HG02840 (cell line): ENCODE data around the gene ELOA.
"Not testable (repeated sequence)": the region's sequence is repeated elsewhere in the genome, so short reads cannot be mapped to it uniquely, and the experiment has no call there.

Experiments used
- ATAC-seq: cut with Tn5 transposase; IDR thresholded peaks from one replicate; pipeline ENCODE4 v1.9.1; 2021; ENCODE audit warnings: mild to moderate bottlenecking, moderate library complexity, moderate number of reproducible peaks; ENCODE audit not compliant: unreplicated experiment, low FRiP score

Gene ELOA

DNA sequence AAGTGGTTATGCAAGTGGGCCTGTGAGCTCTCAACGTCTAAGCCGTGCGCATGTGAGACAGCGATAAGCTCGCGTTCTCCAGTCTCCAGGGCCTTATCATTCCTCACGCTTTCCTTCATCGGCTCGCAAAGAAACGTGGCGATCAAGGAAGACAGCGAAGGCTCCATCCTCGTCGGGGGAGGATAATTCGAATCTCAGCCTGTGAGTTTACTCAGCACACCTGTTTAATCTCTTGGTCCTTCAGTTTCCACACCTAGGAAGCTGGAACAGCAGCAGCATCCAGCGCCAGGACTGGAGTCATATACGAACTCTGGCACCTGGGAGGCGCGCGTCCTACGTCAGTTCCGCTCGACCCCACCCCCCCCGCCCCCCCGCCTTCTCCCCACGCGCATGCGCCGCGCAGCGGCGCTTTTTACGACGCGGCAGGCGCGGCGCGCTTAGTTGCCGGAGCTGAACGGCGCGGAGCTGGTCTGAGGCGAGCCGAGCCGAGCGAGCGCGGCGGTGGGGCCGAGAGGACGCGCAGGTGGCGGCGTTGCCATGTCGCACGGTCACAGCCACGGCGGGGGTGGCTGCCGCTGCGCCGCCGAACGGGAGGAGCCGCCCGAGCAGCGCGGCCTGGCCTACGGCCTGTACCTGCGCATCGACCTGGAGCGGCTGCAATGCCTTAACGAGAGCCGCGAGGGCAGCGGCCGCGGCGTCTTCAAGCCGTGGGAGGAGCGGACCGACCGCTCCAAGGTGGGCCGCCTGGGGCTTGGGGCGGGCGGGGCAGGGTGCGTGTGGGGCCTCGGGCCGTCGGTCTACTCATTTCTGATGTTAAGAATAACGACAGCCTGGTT is 34.9 kb downstream of the ELOA start, which contains the start of gene PITHD1:
Gene PITHD1 (plus strand): TSS at position 440 of the 836 bp plus-strand sequence. CDS start 98 bp downstream, at position 538.
- ATAC-seq, result peak; percentile 65

DNA sequence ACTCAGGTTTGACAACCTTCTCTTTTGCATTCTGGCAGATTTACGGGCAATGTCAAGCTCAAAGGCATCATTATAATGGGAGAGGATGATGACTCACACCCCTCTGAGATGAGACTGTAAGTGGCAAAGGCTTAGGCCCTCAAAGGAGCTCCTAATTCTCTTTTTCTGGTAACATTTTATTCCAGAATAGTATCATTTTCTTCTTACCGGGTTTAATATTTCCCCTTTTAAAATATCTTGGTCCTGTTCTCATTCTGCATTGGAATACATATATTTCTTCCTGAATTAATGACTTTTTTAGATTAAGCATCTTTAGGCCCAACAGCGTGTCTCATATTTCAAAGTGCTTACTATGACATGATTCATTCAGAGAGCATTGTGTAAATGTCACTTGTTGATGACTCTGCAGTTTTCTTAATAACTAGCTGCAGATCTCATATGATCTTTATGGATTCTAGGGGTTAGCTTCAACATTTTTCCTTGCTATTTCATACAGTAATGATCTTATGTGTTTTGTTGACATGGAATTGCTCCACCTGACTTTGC is 36.6 kb downstream of the ELOA start:
- no peak for ATAC-seq

DNA sequence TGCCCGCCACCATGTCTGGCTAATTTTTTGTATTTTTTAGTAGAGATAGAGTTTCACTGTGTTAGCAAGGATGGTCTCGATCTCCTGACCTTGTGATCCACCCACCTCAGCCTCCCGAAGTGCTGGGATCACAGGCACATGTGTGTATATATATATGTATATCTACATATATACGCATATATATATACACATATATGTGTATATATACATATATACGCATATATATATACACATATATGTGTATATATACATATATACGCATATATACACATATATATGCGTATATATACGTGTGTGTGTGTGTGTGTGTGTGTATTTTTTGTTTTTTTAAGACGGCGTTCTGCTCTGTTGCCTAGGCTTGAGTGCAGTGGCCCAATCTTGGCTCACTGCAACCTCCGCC is 39.9 kb downstream of the ELOA start:
- not testable (repeated sequence) for ATAC-seq

DNA sequence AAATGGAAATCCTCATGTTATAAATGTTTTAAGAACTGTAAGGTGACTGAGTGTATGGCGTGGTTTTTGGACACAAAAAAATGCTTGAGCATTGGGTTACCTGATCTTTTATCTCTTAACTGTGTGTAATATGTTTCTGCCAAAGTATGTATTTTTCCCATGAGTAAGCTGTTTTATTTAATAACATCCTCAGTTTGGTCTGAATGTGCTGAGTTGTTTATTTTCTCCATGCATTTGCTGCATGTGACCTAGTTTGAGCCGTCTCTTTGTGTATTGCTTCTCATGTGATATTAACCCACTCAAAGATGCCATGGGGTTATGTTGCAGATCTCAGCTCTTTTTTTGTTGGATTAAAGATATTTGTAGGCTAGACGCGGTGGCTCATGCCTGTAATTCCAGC is 41.6 kb downstream of the ELOA start:
- ATAC-seq, result no peak

DNA sequence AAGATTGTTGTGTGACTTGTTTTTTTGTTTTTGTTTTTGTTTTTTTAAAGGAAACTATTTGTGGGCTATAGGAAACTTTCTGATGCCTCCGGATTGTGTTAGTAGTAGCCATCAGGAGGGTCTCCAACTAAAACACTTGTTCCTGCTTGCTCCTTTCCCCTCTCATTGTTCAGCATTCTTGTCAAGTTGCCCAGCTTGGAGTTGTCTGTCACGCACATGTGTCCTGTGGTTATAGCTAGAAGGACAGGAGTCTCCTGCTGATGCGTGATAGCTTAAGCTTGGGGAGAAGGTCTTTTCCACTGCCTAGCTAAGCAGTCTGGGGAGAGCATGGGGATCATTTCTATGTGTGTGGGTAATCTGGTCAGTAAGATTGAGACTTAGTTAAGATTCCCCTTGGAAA is 44.4 kb downstream of the ELOA start:
- ATAC-seq, result no peak

DNA sequence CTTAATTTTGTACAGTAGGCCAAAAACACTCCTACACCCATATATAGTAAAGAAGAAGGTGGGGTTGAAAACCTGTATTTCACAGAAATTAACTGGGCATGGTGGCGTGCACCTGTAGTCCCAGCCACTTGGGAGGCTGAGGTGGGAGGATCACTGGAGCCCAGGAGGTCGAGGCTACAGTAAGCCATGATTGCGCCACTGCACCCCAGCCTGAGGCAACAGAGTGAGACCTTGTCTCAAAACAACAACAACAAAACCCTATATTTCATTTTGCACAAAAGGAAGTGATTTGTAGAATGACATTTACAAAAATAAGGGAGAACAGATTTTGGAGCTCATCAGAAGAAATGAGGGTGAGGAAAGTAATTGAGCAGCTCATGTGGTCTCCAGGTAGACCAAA is 45.4 kb downstream of the ELOA start:
- ATAC-seq, result no peak

DNA sequence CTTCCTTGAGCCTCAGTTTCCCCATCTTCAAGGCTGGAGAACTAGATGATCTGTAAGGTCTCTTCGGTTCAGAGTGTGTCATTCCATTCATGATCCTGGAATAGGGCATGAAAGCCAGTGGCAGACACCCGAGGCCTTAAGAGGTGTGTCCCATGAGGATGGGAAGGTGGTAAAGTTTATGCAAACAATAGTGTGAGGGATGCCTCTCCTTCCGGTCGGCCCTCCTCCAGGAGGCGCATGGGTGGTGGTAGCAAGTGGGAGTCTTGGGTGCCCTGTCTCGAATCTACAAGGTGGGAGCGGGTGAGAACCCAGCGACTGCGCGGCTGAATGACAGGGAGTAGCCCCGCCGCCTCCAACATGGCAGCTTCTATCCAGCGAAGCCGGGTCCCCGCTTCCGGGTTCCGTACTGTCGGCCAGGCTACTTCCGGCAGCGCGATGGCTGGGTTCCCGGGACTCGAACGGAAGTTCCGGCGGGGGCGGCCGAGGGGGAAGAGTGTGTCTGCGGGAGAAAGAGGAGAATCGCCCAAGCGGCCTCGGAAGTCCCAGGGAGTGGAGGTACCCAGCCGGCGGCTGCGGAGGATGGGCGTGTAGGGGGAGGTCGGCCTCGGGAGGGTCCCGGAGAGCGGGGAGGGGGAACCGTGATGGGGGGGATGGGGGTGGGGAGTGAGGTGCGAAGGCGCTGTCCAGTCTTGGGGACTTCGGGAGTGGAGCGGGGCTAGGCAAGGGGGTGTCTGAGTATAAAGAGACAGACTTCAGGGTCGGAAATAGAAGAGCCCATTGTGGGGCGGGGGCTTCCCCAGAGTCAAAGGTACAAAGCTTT is 47.6 kb downstream of the ELOA start, which contains the start of gene LYPLA2:
Gene LYPLA2 (plus strand): TSS at position 450 of the 820 bp plus-strand sequence. CDS start 1,538 bp downstream, outside the sequence.
- ATAC-seq, result peak; percentile 65

DNA sequence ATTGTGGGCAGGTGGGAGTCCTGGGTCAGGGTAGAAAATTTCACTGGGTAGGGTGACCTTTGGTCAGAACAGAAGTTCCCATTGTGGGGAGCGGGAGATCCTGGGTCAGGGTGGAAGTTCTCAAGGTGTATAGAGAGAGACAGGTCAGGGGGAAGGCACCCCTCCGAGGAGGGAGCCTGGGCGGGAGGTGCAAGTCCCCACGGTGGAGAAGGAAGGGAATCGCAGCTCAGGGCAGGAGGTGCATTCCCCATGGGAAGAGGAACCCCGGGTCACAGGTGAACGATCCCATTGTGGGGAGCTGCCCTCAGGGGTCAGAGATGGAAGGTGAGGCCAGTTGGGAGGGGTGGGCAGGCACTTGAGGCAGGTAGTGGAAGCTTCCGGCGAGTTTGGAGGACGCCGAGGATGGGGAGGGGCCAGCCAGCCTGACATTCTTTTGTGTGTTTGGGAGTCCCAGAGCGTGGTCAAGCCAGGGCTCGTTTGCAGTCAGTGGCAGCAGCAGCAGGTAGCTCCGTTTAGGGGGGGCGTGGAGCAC is 48.3 kb downstream of the ELOA start:
- ATAC-seq, result no peak

DNA sequence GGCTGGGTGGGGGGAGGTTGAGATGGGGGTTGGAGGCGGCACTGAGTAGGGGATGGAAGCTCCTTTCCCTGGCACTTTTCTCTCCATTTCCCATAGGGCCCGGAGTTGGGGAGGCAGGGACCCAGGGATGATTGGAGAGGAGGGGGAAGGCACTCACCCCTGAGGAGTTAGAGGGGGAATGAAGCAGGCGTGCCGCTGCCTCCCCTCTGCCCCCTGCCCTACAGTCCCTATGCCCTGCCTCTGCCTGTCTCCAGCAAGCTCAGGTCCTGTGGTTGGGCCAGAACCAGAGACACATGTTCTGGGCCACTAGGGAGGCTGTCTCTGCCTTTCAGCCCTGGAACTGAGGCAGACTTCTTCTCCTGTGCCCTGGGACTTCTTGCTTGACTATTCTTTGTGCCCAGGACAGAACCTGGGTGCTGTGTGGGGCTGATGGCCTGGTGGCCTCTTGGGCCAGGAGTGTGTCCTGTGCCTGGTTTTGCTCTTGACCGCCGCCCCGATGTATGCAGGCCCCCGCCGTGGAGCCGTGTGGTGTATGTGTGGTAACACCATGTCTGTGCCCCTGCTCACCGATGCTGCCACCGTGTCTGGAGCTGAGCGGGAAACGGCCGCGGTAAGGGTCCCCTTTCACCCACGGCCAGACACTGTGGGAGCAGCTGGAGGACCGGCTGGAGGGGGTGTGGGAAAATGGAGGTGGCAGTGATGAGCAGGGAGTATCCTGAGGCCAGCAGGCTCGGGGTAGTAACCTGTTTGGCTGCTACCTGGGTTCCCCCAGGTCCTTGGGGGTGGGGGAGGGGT is 49.1 kb downstream of the ELOA start:
- ATAC-seq, result no peak

DNA sequence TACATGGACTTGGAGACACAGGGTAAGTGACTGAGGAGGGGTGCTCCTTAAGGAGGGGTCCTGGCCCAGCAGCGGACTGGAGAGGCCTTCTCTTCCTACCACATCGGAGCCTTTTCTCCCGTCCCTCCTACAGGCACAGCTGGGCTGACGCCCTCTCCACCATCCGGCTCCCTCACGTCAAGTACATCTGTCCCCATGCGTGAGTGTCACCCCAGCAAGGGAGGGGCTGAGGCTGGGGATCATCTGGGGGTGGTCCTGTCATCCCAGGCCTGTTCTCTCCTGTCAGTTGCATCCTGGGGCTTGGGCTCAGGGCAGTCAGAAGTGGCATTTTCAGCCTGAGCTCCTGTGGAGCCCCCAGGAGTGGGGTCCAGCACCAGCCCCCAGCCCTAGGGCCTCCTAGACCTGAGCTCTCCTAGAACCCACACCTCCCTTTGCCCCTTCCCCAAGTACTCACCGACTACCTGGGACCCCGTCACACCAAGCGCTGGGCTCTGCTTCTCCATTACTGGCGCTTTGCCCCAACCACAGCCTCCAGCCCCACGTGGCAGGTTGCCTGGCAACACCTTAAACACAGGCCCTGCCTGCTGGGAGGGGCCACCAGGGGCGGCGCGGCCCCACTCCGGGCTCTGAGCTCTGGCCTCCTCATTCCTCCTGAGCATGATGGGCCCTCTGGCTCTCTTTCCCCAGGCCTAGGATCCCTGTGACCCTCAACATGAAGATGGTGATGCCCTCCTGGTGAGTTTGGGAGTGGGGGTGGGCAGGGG is 49.9 kb downstream of the ELOA start:
- no peak for ATAC-seq

DNA sequence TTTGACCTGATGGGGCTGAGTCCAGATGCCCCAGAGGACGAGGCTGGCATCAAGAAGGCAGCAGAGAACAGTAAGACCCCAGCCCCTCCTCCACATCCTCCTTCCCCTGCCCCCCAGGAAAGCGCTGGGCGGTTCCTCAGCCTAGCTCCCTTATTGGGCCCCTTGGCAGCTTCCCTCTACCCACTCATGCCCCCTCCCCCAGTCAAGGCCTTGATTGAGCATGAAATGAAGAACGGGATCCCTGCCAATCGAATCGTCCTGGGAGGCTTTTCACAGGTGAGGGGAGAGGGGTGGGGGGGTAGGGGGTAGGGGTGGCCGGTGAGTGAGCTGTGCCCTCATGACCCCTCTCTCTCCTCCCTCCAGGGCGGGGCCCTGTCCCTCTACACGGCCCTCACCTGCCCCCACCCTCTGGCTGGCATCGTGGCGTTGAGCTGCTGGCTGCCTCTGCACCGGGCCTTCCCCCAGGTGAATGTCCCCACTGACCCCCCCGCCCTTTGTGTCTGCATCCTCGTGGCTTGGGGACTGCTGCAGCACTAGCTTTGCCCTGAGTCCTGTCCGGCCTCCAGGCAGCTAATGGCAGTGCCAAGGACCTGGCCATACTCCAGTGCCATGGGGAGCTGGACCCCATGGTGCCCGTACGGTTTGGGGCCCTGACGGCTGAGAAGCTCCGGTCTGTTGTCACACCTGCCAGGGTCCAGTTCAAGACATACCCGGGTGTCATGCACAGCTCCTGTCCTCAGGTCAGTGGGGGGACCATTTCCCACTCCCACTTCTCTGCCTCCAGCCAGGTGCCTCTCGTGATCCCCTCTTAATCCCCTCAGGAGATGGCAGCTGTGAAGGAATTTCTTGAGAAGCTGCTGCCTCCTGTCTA is 50.8 kb downstream of the ELOA start:
- ATAC-seq, result no peak

DNA sequence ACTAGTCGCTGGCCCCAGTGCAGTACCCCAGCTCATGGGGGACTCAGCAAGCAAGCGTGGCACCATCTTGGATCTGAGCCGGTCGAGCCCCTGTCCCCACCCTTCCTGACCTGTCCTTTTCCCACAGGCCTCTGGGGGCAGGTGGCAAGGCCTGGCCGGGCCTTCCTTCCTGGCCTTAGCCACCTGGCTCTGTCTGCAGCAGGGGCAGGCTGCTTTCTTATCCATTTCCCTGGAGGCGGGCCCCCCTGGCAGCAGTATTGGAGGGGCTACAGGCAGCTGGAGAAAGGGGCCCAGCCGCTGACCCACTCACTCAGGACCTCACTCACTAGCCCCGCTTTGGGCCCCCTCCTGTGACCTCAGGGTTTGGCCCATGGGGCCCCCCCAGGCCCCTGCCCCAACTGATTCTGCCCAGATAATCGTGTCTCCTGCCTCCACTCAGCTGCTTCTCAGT is 51.5 kb downstream of the ELOA start:
- not testable (repeated sequence) for ATAC-seq

DNA sequence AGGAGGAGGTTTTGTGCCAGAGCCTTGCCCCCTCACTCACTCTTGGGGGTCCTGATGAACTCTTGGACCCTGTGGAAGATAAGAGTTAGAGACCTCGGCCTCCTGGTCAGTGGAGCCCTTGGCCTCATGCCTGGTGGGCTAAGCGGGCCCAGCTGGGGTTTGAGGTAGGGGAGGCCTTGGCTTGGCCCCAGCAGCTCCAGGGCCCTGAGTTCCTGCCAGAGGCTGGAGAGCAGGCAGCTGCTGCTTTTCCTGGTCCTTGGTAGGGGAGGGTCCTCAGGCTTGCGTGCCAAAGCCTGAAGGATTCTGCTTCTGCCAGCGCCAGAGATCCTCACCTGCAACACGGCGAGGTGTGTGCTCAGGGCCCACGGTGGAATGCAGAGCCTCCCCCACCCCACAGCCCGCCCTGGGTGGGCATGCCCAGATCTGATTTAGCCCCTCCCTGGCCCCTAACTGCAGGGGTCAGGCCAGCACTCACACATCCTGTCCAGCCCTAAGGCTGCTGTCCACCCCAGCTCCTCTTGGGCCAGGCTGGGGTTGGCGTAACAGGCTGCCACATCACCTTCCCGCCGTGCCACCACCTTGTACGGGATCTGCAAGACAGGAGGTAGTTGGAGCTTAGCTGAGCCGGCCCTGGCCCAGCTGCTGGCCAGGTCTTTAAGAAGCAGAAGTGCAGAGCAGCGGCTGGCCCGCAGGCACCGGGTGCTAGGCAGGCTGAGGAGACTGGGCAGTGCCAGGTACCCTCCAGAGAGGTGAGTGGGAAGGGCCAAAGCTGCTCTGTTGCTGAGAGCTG is 52.6 kb downstream of the ELOA start:
- ATAC-seq, result no peak

DNA sequence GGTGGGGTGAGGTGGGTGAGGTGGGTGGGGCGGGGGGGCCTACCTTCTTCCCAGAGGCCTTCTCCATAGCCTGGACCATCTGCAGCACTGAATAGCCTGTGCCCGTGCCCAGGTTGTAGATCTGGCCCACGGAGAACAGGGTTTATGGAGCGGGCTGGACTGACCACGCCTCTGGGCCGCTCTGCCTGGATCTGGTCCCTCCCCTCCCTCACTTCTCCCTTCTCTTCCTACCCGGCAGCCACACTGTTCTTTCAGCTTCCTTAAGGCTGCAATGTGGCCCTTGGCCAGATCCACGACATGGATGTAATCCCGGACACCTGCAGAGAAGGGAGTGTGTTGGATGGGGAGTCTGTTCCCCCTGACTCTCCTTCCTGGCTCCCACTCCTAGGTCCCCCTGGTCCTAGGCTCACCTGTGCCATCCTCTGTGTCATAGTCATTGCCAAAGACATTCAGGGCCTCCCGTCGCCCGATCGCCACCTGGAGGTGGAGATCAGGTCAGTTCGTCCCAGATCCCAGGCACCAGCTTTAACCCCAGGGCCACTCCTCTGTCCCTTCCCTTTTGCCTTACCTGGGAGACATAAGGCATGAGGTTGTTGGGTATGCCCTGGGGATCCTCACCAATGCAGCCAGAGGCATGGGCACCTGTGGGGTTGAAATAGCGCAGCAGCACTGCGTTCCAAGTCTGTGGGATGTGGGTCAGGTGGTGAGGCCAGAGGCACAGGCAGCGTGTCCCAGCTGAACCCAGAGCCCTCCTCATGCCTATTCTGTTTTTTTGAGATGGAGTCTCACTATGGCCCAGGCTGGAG is 53.4 kb downstream of the ELOA start:
- no peak for ATAC-seq

DNA sequence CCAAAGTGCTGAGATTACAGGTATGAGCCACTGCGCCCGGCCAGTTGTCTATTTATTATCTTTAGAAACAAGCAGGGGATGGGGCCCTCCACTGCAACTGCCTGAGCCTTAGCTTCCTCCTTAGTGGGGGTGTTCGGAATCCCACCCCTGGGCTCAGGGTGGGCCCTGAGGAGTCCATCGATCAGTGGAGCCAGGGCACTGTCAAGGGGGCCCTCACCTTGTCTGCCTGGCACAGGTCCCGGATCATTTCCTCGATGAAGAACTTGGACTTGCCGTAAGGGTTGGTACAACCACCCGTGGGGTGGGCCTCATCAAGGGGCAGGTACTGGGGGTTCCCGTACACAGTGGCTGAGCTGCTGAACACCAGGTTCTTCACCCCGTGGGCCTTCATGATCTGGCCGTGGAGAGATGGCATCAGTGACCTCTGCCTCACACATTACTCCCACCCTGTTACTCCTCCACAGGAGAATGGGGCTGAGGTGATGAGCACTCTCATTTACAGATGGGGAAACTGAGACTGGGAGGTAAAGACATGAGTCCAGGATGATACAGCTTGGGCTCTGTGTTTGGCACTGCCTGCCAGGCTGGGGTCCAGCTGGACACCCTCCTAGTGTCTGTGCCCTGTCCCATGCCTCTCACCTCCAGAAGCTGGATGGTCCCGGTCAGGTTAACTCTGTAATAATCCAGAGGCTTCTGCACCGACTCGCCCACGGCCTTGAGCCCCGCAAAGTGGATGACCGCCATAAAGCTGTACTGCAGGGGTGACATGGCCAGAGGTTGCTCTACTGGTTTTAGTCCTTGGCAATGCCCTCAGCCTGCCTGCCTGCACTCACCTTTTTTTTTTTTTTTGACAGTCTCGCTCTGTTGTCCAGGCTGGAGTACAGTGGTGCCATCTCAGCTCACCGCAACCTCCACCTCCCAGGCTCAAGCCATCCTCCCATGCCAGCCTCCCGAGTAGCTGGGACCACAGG is 54.5 kb downstream of the ELOA start:
- no peak for ATAC-seq
